HepG2 (cell line): ENCODE data around the gene TNFRSF1B.

Experiments used
- KAT8 ChIP-seq: IDR thresholded peaks from 2 replicates; pipeline ENCODE4 v1.6.1; 2016; ENCODE audit warnings: missing genetic modification reagents, missing compliant biosample characterization
- TF ChIP-seq, protein P1 (sequence below): sonication (generic); formaldehyde crosslinking; IDR thresholded peaks from 2 replicates; pipeline ENCODE4 v1.4.0; 2020; ENCODE audit warnings: mild to moderate bottlenecking, missing genetic modification reagents

DNA sequence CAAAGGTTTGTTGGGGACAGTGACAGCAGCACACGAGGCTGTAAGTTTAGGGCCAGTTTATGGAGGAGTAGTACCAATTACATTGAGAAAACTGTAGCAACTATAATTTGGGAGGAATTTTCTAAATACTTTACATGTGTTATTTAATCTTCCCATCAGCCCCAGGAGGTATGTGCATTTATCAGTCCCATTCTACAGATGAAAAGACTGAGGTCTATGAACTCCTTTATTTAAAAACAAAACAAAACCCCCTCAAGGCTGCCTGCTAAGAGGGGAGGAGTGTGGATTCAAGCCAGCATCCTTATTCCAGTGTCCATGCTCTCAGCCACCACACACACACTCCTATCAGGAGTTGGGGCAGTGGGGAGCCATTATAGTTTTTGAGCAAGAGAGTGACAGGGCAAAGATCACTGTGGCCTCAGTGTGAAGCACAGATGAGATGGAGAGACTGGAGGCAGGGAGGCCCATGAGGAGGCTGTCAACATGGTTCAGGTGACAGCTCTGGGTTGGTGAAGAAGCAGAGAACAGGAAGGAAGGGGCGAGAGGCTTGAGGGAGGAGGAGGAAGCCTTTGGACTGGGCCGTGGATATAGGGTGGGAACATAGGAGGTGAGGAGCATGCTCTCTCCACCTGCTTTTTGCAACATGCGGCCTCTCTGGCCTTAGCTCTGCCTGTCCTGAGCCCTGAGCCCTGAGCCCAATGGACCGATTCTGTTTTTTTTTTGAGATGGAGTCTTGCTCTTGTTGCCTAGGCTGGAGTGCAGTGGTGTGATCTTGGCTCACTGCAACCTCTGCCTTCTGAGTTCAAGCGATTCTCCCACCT, 9.7 kb downstream of the TNFRSF1B start:
- TF ChIP-seq, protein P1, sequence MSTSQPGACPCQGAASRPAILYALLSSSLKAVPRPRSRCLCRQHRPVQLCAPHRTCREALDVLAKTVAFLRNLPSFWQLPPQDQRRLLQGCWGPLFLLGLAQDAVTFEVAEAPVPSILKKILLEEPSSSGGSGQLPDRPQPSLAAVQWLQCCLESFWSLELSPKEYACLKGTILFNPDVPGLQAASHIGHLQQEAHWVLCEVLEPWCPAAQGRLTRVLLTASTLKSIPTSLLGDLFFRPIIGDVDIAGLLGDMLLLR (CRISPR knock-in tag), result no peak
- TF ChIP-seq KAT8 (CRISPR knock-in tag), result no peak
